Embryonic facial prominence (tissue), 1 donor: ENCODE measurements around the gene HPX.

ENCODE experiments used
- DNase-seq: peaks from one replicate; pipeline ENCODE4 v3.0.0-alpha.2; 2016; ENCODE audit errors: extremely low spot score

HPX gene

GRCh38 chr11:6440906-6441358 is at the start of gene HPX:
Gene HPX (minus strand): TSS chr11:6440987. CDS start chr11:6440963, 24 bp downstream.
- DNase-seq, result no peak

DNA sequence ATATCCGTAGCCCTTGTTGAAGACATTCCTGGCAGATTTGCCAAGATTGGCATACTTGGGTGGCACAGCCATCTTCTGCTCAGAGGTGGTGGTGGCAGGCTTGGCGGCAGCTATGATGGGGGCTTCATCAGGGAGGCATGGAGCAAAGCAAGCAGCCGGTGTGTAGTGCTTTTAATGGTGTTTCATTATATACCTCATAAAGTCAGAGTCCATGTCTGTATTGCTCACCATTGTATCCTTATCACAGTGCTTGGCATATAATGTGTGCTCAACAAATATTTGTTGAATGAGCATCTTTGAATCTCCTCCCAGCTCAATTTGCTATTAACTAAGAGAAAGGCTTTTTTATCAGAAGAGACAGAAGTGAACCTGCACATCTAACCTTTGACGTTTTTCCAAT is 48.5 kb upstream of the HPX start:
- no peak for DNase-seq

DNA sequence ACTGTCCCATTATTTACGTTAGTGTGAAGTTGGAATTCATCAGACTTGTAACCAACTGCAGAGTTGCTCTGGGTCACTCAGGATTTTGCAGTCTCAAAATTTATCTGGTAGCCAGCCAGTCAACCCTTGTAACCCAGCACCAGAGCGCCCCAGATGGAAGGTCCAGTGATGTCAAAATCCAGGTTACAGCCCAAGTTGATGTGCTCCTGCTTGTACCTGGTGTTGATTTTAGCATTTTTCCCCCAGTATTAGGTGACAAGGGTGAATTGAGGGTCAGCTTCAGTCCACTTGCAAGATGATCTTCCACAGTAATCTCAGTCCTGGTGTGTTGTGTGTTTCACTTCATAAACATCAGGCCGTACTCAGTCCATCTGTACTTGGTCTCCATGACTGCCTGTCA is 48.0 kb upstream of the HPX start:
- DNase-seq, result no peak

DNA sequence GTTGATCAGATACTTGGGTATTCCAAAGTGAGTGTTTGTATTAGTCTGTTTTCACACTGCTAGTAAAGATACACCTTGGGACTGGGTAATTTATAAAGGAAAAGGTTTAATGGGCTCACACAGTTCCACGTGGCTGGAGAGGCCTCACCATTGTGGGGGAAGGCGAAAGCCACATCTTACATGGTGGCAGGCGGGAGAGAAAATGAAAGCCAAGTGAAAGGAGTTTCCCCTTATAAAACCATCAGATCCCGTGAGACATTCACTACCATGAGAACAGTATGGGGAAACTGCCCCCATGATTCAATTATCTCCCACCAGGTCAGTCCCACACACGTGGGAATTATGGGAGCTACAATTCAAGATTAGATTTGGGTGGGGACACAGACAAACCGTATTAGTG is 47.6 kb upstream of the HPX start:
- DNase-seq, result no peak

GRCh38 chr11:6486938-6487337 is 46.2 kb upstream of the HPX start:
- no peak for DNase-seq

DNA sequence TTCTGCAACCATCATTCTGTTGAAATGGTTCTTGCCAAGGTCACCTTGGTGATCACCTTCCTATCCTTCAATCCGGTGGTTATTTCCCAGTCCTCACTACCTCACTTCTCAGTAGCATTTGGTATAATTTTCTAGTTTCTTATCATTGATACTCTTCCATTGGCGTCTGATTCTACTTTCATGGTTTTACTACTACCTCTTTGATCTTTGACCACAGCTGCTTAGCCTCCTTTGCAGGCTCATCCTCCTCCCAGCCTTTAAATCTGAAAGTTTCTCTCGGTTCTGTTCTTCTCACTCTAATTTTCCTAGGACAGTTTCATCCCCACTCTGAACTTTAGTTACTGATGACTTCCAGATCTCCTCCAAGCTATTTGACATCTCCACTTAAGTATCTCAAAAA is 45.5 kb upstream of the HPX start:
- DNase-seq, result no peak

DNA sequence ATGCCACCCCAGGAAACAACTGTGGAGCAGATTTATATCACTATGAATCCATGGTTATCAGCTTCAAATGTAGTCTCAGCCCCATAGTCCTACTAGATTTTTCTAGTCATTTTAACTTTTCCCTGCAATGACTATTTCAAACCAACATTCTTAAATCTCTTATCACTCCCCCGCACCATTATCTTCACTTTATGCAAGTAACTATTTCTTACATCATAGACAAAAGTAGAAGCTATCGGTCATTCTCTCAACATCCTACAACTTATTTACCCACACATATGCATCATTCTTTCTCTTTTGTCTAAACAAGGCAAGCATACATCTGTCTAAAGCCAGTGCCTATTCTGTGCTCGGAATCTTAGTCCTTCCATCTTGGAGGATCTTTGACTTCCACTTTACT is 44.9 kb upstream of the HPX start:
- DNase-seq, result no peak

GRCh38 chr11:6483015-6483414 is 42.2 kb upstream of the HPX start:
- DNase-seq, result no peak

GRCh38 chr11:6482441-6482840 is 41.7 kb upstream of the HPX start:
- no peak for DNase-seq

DNA sequence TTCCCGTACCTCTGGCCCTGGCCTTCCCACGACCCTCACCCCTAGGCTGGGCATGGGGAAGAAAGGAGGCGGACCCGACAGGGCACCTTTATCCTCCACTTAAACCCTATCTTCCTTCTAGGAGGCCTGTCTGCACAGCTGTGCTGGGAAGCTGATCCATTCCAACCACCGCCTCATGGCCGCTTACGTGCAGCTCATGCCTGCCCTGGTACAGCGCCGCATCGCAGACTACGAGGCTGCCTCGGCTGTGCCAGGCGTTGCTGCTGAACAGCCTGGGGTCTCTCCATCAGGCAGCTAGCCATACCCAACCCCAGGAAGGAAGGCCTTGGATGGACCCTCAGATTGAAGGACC is 41.1 kb upstream of the HPX start:
- DNase-seq, result no peak

DNA sequence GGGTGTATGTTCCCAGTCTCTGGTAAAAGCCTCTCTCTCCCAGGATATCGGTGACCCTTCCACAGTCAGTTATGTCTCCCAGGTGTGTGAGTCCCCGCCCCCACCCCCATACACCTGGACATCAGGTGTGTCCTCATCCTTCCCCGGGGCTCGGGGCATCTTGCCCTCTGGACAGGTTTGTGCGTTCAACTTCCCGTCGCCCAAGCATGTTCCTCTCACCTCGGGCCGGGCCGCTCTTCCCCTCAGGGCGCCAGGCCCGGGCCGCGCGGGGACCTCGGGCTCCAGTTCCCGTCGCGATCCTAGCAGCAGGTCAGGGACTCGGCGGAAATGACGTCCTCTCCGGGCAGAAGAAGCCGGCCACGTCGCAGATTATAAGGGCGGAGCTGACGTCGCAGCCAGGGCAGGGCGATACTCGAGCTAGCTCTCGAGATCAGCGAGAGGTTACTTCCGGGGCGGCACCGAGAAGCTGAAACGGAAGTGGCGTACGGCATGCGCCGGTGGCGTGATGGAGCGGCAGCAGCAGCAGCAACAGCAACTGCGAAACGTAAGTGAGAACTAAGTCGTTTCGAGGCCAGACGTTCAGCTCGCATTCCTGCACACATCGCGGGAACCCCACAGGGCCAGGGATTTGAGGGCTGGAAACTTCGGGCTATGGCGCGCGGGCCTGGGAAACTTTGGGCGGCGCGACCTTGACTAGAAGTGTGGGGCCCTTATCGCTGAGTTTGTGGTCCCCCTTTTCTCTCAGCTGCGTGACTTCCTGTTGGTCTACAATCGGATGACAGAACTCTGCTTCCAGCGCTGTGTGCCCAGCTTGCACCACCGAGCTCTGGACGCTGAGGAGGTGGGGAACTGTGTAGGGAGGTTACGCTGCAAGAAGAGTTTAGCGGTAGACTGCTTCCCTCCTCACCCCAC is 40.5 kb upstream of the HPX start, which contains the start of the genes ARFIP2 and TIMM10B:
ARFIP2 (minus strand) TSS at position 320 of the 912 bp plus-strand sequence. CDS start 910 bp downstream, outside the sequence.
TIMM10B (plus strand) TSS at position 490 of the 912 bp plus-strand sequence; CDS start at position 506, 16 bp downstream.
- peak; percentile 98 for DNase-seq

GRCh38 chr11:6480299-6480914 is 39.6 kb upstream of the HPX start:
- DNase-seq, result no peak

- DNase-seq, result no peak
Observed at GRCh38 chr11:6476571-6476970, 35.8 kb upstream of the HPX start.

GRCh38 chr11:6475936-6476335 is 35.1 kb upstream of the HPX start:
- DNase-seq, result no peak

DNA sequence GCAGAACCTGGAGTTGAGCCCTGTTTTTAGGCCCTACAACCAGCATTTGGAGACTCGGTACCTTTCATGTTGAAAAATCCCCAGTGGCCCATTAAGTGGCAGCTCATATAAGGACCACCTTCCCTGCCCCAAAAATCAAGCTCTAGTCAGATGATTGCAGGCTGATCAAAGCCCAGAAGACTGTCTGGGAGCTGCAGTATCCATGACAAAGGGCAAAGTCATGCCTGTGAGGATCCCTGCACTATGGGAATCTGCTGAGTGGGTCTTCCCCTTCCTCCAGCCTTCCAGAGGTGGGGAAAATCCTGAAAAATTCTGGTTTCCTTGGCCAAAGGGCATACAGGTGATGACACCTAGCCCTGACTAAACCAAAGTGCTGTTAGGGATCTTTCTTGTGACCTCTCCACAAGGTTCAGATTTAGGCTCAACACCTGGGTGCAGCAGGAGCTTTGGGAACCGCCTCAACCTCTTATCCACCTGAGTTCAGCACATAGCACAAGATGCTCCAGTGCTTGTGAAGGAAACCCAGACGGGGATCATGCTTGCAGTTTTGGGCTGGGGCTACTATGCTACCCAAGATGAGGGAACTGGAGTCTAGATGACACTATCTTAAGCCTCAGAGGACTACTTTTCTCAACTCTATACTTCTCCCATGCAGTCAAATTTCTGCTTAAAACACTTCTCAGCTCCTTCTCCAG is 34.2 kb upstream of the HPX start:
- no peak for DNase-seq

GRCh38 chr11:6474413-6474792 is 33.6 kb upstream of the HPX start:
- DNase-seq, result no peak

- peak; percentile 59 for DNase-seq
Observed at GRCh38 chr11:6473451-6474412, 32.9 kb upstream of the HPX start, which contains the start of gene TRIM3. Gene TRIM3 (minus strand): TSS chr11:6473941. CDS start chr11:6465695, 8,246 bp downstream.

DNA sequence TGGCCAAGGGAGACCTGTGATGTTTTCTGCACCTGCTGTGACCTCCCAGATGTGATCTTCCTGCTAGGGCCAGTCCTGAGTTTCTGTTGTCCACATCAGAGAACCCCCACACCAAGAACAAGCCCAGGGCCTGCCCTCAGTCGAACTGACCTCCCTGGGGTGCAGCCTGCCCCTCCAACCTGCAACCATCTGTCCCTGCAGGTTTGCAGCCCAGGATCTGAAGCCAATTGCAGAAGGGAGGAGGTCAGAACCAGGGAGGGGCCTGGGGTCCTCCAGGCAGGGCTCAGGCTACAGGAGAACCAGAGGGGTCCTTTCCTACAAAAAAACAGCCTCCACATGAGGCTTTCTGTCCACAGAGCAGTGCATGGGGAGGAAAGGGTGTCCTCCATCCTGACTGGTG is 32.1 kb upstream of the HPX start:
- no peak for DNase-seq

- no peak for DNase-seq
Observed at GRCh38 chr11:6469599-6469998, 28.8 kb upstream of the HPX start.

DNA sequence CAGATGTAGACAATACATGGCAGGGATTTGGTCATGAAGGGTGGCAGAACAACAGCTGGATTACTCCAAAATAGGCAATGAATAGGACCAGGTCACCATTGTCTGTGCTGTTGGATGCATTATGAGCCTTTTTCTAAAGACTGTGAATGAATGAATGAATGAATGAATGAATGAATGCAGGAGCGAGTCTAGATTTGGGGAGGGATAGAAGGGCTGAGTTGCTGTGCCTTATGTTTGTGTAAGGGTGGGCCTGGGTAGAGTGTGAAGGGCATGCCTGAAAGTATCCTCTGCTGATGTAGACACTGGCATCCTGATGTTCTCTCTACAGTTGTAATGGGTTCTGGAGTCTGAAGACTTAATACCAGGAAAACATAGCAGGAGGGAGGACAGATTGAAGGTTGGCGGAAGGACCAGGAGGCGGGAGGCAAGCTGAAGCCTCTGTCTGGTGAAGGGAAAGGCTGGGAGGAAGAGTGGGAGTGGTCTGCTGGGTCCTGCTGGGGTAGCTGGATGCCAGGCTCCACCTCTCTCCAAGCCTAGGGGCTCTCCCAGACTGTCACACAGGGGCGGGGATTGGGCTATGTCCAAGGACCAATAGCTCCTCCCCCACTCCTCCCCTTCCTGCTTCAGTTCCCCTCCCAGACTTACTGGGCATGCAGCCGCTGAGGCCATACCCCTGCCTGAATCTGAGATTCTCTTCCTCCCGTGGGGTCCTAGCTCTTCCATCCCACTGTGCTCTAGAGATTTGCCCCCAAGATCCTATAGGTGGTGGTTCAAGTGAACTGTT is 28.1 kb upstream of the HPX start:
- DNase-seq, result peak; percentile 53
